K562 (cell line): ENCODE results near the gene TMEM107. TPM values are rescaled to one million over a fixed set of nuclear protein-coding genes. Genes with fewer than 3 reads are reported as not detected.

ENCODE experiments used
- BDP1 ChIP-seq: IDR thresholded peaks from 3 replicates; pipeline ENCODE4 v1.6.1; 2011; ENCODE audit not compliant: insufficient read length, insufficient read depth
- BRCA1 ChIP-seq, 2 experiments: fragments of 450-650 bp in 1 of 2; sonication (generic) in 1 of 2; formaldehyde crosslinking in 1 of 2; IDR thresholded peaks; 2 replicates each; pipeline versions ENCODE4 v1.5.0 to v1.6.1; 2017 to 2020; ENCODE audit warnings: mild to moderate bottlenecking in 1 of 2, missing genetic modification reagents in 1 of 2
- CC2D1A ChIP-seq: fragments of 450-650 bp; IDR thresholded peaks from 2 replicates; pipeline ENCODE4 v1.6.1; 2017; ENCODE audit warnings: mild to moderate bottlenecking
- CLOCK ChIP-seq: fragments of 250-450 bp; sonication (Bioruptor Pico); IDR thresholded peaks from 2 replicates; pipeline ENCODE4 v1.4.0; 2020; ENCODE audit warnings: mild to moderate bottlenecking, moderate library complexity, borderline replicate concordance
- CSDE1 ChIP-seq, 2 experiments: fragments of 450-650 bp; IDR thresholded peaks; 2 replicates each; pipeline ENCODE4 v1.6.1; 2016; ENCODE audit warnings: mild to moderate bottlenecking in 1 of 2
- GTF2E2 ChIP-seq: fragments of 200-800 bp; sonication (Bioruptor generic); IDR thresholded peaks from 2 replicates; pipeline ENCODE4 v1.6.1; 2016; ENCODE audit warnings: missing genetic modification characterization, missing compliant biosample characterization
- GTF2F1 ChIP-seq: IDR thresholded peaks from 2 replicates; pipeline ENCODE4 v1.6.1; 2011; ENCODE audit warnings: low read depth, low read length, improper control_type of control experiment
- MCM3 ChIP-seq: fragments of 450-650 bp; IDR thresholded peaks from 2 replicates; pipeline ENCODE4 v1.6.1; 2016
- NKRF ChIP-seq: fragments of 450-650 bp; IDR thresholded peaks from 2 replicates; pipeline ENCODE4 v1.6.1; 2016; ENCODE audit warnings: borderline replicate concordance
- RFX1 ChIP-seq: fragments of 450-650 bp; IDR thresholded peaks from 2 replicates; pipeline ENCODE4 v1.6.1; 2016; ENCODE audit warnings: mild to moderate bottlenecking, moderate library complexity
- SMAD2 ChIP-seq: fragments of 150-350 bp; IDR thresholded peaks from 2 replicates; pipeline ENCODE4 v1.6.1; 2014; ENCODE audit warnings: low read depth, mild to moderate bottlenecking, low read length
- SP2 ChIP-seq: IDR thresholded peaks from 2 replicates; pipeline ENCODE4 v1.6.1; 2011; ENCODE audit warnings: mild to moderate bottlenecking, low read depth, low read length, moderate library complexity; ENCODE audit not compliant: poor library complexity, severe bottlenecking; ENCODE audit errors: extremely low read depth
- TAF1 ChIP-seq: IDR thresholded peaks from 2 replicates; pipeline ENCODE4 v1.6.1; 2011; ENCODE audit warnings: mild to moderate bottlenecking, low read length, moderate library complexity; ENCODE audit not compliant: insufficient read depth, control insufficient read depth, severe bottlenecking; ENCODE audit errors: extremely low read depth
- XRCC3 ChIP-seq: fragments of 450-650 bp; IDR thresholded peaks from 2 replicates; pipeline ENCODE4 v1.6.1; 2017; ENCODE audit warnings: mild to moderate bottlenecking, moderate library complexity
- ZFP30 ChIP-seq: fragments of 250-450 bp; sonication (Bioruptor Pico); IDR thresholded peaks from 2 replicates; pipeline ENCODE4 v1.8.0; 2022; ENCODE audit warnings: moderate library complexity, mild to moderate bottlenecking, inconsistent platforms, borderline replicate concordance
- ZNF121 ChIP-seq: sonication (generic); formaldehyde crosslinking; conservative IDR thresholded peaks from 2 replicates; pipeline ENCODE4 v1.8.0; 2022; ENCODE audit warnings: missing genetic modification reagents
- ZNF41 ChIP-seq: fragments of 250-450 bp; sonication (Bioruptor Pico); conservative IDR thresholded peaks from 2 replicates; pipeline ENCODE4 v1.4.0; 2020; ENCODE audit warnings: mild to moderate bottlenecking
- polyA plus RNA-seq, 8 experiments: library from polyadenylated mRNA; depleted of rRNA in 4 of 8; stranded (reverse) in 5 of 8; unstranded in 3 of 8; fragments of >200 nt; fragmentation: Nextera tagmentation in 2 of 8; fragmentation: Illumina TruSeq in 1 of 8; extraction: Ambion mirVana in 2 of 8; extraction: Trizol in 1 of 8; gene quantifications; 2 replicates each; pipeline versions ENCODE4 v1.2.1 to v1.2.3, GENCODE V29; 2011 to 2014; ENCODE audit warnings: inconsistent platforms in 1 of 8, missing spikeins in 1 of 8
- total RNA-seq, 7 experiments: library from RNA; depleted of rRNA in 6 of 7; stranded (reverse); fragments of >200 nt in 6 of 7; fragmentation: Illumina TruSeq in 2 of 7; extraction: Trizol in 2 of 7; gene quantifications; 2 replicates each; pipeline versions ENCODE4 v1.2.1 to v1.2.3, GENCODE V29; 2011 to 2021; ENCODE audit warnings: low replicate concordance in 1 of 7
- TF ChIP-seq, protein P1 (sequence below): fragments of 250-450 bp; sonication (Bioruptor Pico); IDR thresholded peaks from 2 replicates; pipeline ENCODE4 v1.4.0; 2020; ENCODE audit warnings: mild to moderate bottlenecking, moderate library complexity
- TF ChIP-seq, protein P2 (sequence below), 2 experiments: fragments of 450-650 bp in 1 of 2; sonication (generic) in 1 of 2; formaldehyde crosslinking; conservative IDR thresholded peaks; 2 replicates each; pipeline versions ENCODE4 v1.4.0 to v1.8.1; 2020 to 2022; ENCODE audit warnings: mild to moderate bottlenecking in 1 of 2, missing genetic modification reagents in 1 of 2
- TF ChIP-seq, protein P3 (sequence below): sonication (generic); formaldehyde crosslinking; IDR thresholded peaks from 2 replicates; pipeline ENCODE4 v1.8.1; 2023; ENCODE audit warnings: mild to moderate bottlenecking, missing genetic modification reagents, moderate library complexity

The TMEM107 gene
- total and polyA plus RNA-seq, 9 of the 15 experiments (the other 6 are each of a cell fraction or from before 2014, with no cell fraction given) = 7.1 to 26.2 (median 16.9) TPM

GRCh38 chr17:8187517-8188262, 11.5 kb upstream of the TMEM107 start (continued):
- TF ChIP-seq, protein P1, sequence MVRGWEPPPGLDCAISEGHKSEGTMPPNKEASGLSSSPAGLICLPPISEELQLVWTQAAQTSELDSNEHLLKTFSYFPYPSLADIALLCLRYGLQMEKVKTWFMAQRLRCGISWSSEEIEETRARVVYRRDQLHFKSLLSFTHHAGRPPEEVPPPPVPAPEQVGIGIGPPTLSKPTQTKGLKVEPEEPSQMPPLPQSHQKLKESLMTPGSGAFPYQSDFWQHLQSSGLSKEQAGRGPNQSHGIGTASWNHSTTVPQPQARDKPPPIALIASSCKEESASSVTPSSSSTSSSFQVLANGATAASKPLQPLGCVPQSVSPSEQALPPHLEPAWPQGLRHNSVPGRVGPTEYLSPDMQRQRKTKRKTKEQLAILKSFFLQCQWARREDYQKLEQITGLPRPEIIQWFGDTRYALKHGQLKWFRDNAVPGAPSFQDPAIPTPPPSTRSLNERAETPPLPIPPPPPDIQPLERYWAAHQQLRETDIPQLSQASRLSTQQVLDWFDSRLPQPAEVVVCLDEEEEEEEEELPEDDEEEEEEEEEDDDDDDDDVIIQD = no peak
- TF ChIP-seq RFX1 (no peak; the same call in 1 of the 2 replicates), CC2D1A (no peak), ZNF121 (CRISPR knock-in tag) (no peak), SMAD2 (no peak), MCM3 (no peak), BDP1 (peak; percentile 54), NKRF (no peak; the same call in 1 of the 2 replicates), TAF1 (no peak), GTF2F1 (no peak), CSDE1 (IDR thresholded peaks at IDR 0.05) (peak in 1 of 2 experiments; percentile 75; a peak in 1 of 4 replicates), GTF2E2 (tag) (no peak), CLOCK (no peak), XRCC3 (no peak), ZNF41 (CRISPR knock-in tag) (no peak), ZFP30 (no peak), SP2 (no peak), BRCA1 (IDR thresholded peaks at IDR 0.05) (no peak), BRCA1 (CRISPR knock-in tag; IDR thresholded peaks at IDR 0.05) (no peak)
- TF ChIP-seq, protein P2, sequence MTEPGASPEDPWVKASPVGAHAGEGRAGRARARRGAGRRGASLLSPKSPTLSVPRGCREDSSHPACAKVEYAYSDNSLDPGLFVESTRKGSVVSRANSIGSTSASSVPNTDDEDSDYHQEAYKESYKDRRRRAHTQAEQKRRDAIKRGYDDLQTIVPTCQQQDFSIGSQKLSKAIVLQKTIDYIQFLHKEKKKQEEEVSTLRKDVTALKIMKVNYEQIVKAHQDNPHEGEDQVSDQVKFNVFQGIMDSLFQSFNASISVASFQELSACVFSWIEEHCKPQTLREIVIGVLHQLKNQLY (CRISPR knock-in tag; conservative IDR thresholded peaks at IDR 0.05) = no peak
- TF ChIP-seq, protein P3, sequence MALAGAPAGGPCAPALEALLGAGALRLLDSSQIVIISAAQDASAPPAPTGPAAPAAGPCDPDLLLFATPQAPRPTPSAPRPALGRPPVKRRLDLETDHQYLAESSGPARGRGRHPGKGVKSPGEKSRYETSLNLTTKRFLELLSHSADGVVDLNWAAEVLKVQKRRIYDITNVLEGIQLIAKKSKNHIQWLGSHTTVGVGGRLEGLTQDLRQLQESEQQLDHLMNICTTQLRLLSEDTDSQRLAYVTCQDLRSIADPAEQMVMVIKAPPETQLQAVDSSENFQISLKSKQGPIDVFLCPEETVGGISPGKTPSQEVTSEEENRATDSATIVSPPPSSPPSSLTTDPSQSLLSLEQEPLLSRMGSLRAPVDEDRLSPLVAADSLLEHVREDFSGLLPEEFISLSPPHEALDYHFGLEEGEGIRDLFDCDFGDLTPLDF (CRISPR knock-in tag) = 0 out of 2 replicates have a peak, but pooled peaks have one; percentile 68
